Peyer's patch (tissue), 4 donors: ENCODE results near the gene FMN1.

Source experiments
- CTCF ChIP-seq, 6 experiments: fragments of 450-650 bp in 4 of 6; fragments of 200-600 bp in 2 of 6; sonication (generic) in 1 of 6; IDR thresholded peaks; one replicate each; pipeline ENCODE4 v1.5.1; 2017 to 2019; ENCODE audit warnings: antibody characterized with exemption in 6 of 6, mild to moderate bottlenecking in 3 of 6, moderate library complexity in 1 of 6
- POLR2A ChIP-seq, 2 donors: fragments of 450-650 bp; IDR thresholded peaks; one replicate each; pipeline ENCODE4 v1.5.1; 2017; ENCODE audit warnings: antibody characterized with exemption in 2 of 2, mild to moderate bottlenecking in 2 of 2, moderate library complexity in 2 of 2

DNA sequence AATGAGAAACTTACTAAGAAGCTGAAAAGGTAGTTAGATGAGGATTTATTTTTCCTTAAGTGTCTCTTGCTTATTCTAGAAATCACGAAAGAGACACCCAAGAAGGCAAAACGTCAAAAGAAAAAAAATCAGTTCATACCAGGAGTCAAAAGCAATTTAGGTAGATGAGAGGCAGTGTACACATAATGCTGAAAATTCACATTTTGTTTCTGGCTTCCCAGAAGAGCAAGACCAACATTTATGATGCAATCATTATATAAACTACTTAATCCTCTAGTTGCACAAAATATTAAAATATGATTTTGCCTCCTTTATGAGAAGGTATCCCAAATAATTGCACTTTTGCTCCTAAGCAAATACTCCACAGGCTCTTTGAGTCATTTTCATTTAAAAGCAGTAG lies 228.0 kb downstream of the FMN1 start:
- TF ChIP-seq CTCF (IDR thresholded peaks at IDR 0.05) (no peak), POLR2A (IDR thresholded peaks at IDR 0.05) (no peak)
